ENCODE measurements around the gene PHETA1. TPM values are rescaled to one million over a fixed set of nuclear protein-coding genes. Genes with fewer than 3 reads are reported as not detected.

PHETA1 gene
- total RNA-seq, 1 donor from 2014 or later, result 34.8 TPM

GRCh38 chr12:111413442-111414086 is 44.7 kb upstream of the PHETA1 start:
- no peak for TF ChIP-seq CTCF (conservative IDR thresholded peaks at IDR 0.05)
- Mint-ChIP-seq H3K4me3 (peak overlapping the region; percentile 3), H3K27me3 (ENCODE audit: low read depth) (no peaks in the 10 kb centered on the region), H3K4me1 (peaks cover 34% of the 10 kb centered on the region), H3K9me3 (no peaks in the 10 kb centered on the region), H3K36me3 (ENCODE audit: low read depth) (peaks cover 2% of the 10 kb centered on the region), H3K27ac (ENCODE audit: unreplicated experiment) (peak overlapping the region; percentile 74)
- DNase-seq (ENCODE audit: low read depth, low spot score), result no peak

- Mint-ChIP-seq H3K36me3 (ENCODE audit: low read depth) (peaks cover 2% of the 10 kb centered on the region), H3K4me3 (peak overlapping the region; percentile 81), H3K27me3 (ENCODE audit: low read depth) (no peaks in the 10 kb centered on the region), H3K4me1 (peaks cover 38% of the 10 kb centered on the region), H3K27ac (ENCODE audit: unreplicated experiment) (peak overlapping the region; percentile 31), H3K9me3 (no peaks in the 10 kb centered on the region)
- no peak for TF ChIP-seq CTCF (conservative IDR thresholded peaks at IDR 0.05)
- no peak for DNase-seq (ENCODE audit: low read depth, low spot score)
Observed at GRCh38 chr12:111412830-111413441, 44.0 kb upstream of the PHETA1 start.

GRCh38 chr12:111412007-111412829 is 43.3 kb upstream of the PHETA1 start:
- no peak for TF ChIP-seq CTCF (conservative IDR thresholded peaks at IDR 0.05)
- Mint-ChIP-seq H3K4me1 (peaks cover 45% of the 10 kb centered on the region), H3K27ac (ENCODE audit: unreplicated experiment) (peak overlapping the region; percentile 96), H3K4me3 (peak overlapping the region; percentile 81), H3K9me3 (no peaks in the 10 kb centered on the region), H3K36me3 (ENCODE audit: low read depth) (peaks cover 2% of the 10 kb centered on the region), H3K27me3 (ENCODE audit: low read depth) (no peaks in the 10 kb centered on the region)
- peak; percentile 22 for DNase-seq (ENCODE audit: low read depth, low spot score)

- Mint-ChIP-seq H3K4me1 (peaks cover 50% of the 10 kb centered on the region), H3K9me3 (no peaks in the 10 kb centered on the region), H3K36me3 (ENCODE audit: low read depth) (no peaks in the 10 kb centered on the region), H3K4me3 (no peak overlapping the region), H3K27me3 (ENCODE audit: low read depth) (no peaks in the 10 kb centered on the region), H3K27ac (ENCODE audit: unreplicated experiment) (no peak overlapping the region)
- no peak for DNase-seq (ENCODE audit: low read depth, low spot score)
- TF ChIP-seq CTCF (conservative IDR thresholded peaks at IDR 0.05), result no peak
Observed at GRCh38 chr12:111411185-111411764, 42.4 kb upstream of the PHETA1 start.

GRCh38 chr12:111410431-111411184 is 41.7 kb upstream of the PHETA1 start:
- H3K36me3 Mint-ChIP-seq (ENCODE audit: low read depth), result no peaks in the 10 kb centered on the region
- peak overlapping the region; percentile 69 for H3K4me3 Mint-ChIP-seq
- H3K9me3 Mint-ChIP-seq, result no peaks in the 10 kb centered on the region
- DNase-seq (ENCODE audit: low read depth, low spot score), result no peak
- H3K27me3 Mint-ChIP-seq (ENCODE audit: low read depth), result no peaks in the 10 kb centered on the region
- peaks cover 50% of the 10 kb centered on the region for H3K4me1 Mint-ChIP-seq
- TF ChIP-seq CTCF (conservative IDR thresholded peaks at IDR 0.05), result no peak
- H3K27ac Mint-ChIP-seq (ENCODE audit: unreplicated experiment), result peak overlapping the region; percentile 84
